ENCODE results near the gene CDT1.

GRCh38 chr16:88778541-88779065 is 25.0 kb upstream of the CDT1 start:
- no peak for TF ChIP-seq CTCF (IDR thresholded peaks at IDR 0.05 in 8 of 11, conservative IDR thresholded peaks at IDR 0.05 in 3 of 11)
- no peak for TF ChIP-seq POLR2A (IDR thresholded peaks at IDR 0.05)

All from spleen (tissue), 7 donors.